ENCODE measurements around the gene CDC25C. TPM values are rescaled to one million over a fixed set of nuclear protein-coding genes. Genes with fewer than 3 reads are reported as not detected.

Gene CDC25C
- total and polyA plus RNA-seq, 9 of the 15 experiments (the other 6 are each of a cell fraction or from before 2014, with no cell fraction given), result 19.1 to 63.7 (median 31.9) TPM

- no peak for TF ChIP-seq NFXL1 (CRISPR knock-in tag; IDR thresholded peaks at IDR 0.05)
- TF ChIP-seq SAFB2 (IDR thresholded peaks at IDR 0.05; ENCODE audit: borderline replicate concordance, low read depth, low read length, severe bottlenecking), result no peak
- TF ChIP-seq HDAC6 (IDR thresholded peaks at IDR 0.05; ENCODE audit: low read depth, low read length), result no peak
- no peak for TF ChIP-seq BRD4 (IDR thresholded peaks at IDR 0.05)
- TF ChIP-seq HEY1 (CRISPR knock-in tag; IDR thresholded peaks at IDR 0.05; ENCODE audit: borderline replicate concordance), result no peak
- TF ChIP-seq KLF13 (tag; IDR thresholded peaks at IDR 0.05; ENCODE audit: borderline replicate concordance, low read depth), result no peak
- TF ChIP-seq PRDM10 (IDR thresholded peaks at IDR 0.05; ENCODE audit: partially characterized antibody), result no peak
- no peak for TF ChIP-seq ID3 (CRISPR knock-in tag; IDR thresholded peaks at IDR 0.05)
- TF ChIP-seq ID3 (tag; IDR thresholded peaks at IDR 0.05), result 0 out of 2 replicates have a peak, but pooled peaks have one; percentile 15
- no peak for TF ChIP-seq C11orf30 (IDR thresholded peaks at IDR 0.05; ENCODE audit: low read depth)
- TF ChIP-seq CREB3 (tag; conservative IDR thresholded peaks at IDR 0.05; ENCODE audit: low read depth), result no peak
- TF ChIP-seq MXD1 (CRISPR knock-in tag; IDR thresholded peaks at IDR 0.05; ENCODE audit: borderline replicate concordance, poor library complexity, severe bottlenecking), result no peak
- TF ChIP-seq ZFX (CRISPR knock-in tag; IDR thresholded peaks at IDR 0.05), result peak; percentile 50; the same call in 1 of the 2 replicates
- TF ChIP-seq IRF9 (tag; IDR thresholded peaks at IDR 0.05), result no peak
- no peak for TF ChIP-seq NR4A1 (CRISPR knock-in tag; IDR thresholded peaks at IDR 0.05)
- TF ChIP-seq NR4A1 (tag; IDR thresholded peaks at IDR 0.05), result no peak
These were observed 7.5 kb upstream of the CDC25C start (continued) for GRCh38 chr5:138339091-138339456.

All from K562 (cell line).